NCI-H146 treated with DMSO at 0.1 percent for 48 hours (cell line): Measurements from ENCODE around the gene CBX3.
"Not testable (repeated sequence)": the region's sequence is repeated elsewhere in the genome, so short reads cannot be mapped to it uniquely, and the experiment has no call there.

ENCODE experiments used
- DNase-seq: peaks from one replicate; lab custom pipeline; 2025; ENCODE audit not compliant: unreplicated experiment; lab: John Stamatoyannopoulos, UW

The CBX3 gene

DNA sequence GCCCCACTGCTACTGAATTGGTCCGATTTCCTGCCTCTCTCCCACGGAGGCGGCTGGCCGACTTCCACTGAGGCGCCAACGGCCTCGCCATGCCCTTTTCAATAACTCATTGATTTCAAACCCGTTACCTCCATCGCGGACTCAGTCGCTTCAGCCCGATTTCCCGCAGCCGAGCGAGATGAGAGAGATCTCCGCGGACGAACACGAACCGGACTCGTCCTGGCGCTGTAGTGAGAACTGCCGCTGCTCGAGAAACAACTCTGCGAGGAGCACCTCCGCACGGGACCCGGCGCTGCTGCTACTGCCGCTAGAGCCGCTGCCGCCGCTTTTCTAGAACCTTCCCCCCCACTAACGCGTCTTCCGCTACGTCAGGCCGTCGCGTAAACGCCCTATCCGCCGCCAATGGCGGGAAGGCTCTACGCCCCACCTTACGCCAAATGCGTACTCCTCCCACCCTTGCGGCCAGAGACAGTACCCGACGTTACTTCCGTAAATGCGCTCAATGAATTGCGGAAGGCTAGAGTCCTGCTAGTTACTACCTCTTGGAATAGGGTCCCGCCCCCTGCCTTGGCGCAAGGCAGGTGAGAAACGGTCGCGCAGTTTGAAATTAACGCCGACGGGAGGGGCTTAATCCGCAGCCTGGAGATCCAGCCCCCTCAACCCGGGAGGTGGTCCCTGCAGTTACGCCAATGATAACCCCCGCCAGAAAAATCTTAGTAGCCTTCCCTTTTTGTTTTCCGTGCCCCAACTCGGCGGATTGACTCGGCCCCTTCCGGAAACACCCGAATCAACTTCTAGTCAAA, 900 bp upstream of the CBX3 start, which contains the start of gene HNRNPA2B1:
Gene HNRNPA2B1, minus strand, starts transcription at position 303 of the 803 bp plus-strand sequence. Its CDS starts 169 bp downstream, at position 134.
- DNase-seq = peak; percentile 96

GRCh38 chr7:26202019-26202990, 760 bp downstream of the CBX3 start:
- peak; percentile 31 for DNase-seq

- DNase-seq = no peak
Measured at GRCh38 chr7:26203016-26203415, 1.5 kb downstream of the CBX3 start.

- DNase-seq = no peak
Measured at GRCh38 chr7:26208040-26208439, 6.5 kb downstream of the CBX3 start.

- no peak for DNase-seq
Measured at GRCh38 chr7:26212921-26213718, 11.6 kb downstream of the CBX3 start.

DNA sequence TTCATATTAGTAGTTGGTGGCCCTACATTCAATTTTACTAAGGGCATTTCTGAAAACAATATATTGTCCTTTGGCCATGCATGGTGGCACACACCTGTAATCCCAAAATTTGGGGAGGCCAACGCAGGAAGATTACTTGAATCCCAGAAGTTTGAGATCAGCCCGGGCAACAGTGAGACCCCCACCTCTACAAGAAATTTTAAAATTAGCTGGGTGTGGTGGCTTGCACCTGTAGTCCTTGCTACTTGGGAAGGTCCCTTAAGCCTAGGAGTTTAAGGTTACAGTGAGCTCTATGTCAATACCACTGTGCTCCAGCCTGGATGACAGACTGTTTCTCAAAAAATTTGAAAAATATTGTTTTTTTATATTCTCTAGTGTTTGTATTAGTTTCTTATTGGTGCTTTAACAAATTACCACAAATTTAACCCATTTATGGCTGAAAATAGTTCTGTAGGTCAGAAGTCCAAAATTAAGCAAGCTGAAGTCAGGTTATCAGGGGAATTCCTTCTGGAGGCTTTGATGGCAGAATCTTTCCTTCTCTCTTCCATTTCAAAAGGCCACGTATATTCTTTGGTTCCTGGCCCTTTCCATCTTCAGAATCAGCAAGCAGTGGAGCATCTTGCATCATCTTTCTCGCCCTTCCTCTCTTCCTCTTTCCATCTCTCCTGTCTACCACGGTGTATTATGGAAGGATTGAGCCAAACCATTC, 12.4 kb downstream of the CBX3 start:
- DNase-seq = no peak

- DNase-seq = no peak
Measured at GRCh38 chr7:26216049-26216448, 14.5 kb downstream of the CBX3 start.

GRCh38 chr7:26224359-26224758, 22.8 kb downstream of the CBX3 start:
- DNase-seq = no peak

- DNase-seq = no peak
Measured at GRCh38 chr7:26227987-26228386, 26.4 kb downstream of the CBX3 start.

DNA sequence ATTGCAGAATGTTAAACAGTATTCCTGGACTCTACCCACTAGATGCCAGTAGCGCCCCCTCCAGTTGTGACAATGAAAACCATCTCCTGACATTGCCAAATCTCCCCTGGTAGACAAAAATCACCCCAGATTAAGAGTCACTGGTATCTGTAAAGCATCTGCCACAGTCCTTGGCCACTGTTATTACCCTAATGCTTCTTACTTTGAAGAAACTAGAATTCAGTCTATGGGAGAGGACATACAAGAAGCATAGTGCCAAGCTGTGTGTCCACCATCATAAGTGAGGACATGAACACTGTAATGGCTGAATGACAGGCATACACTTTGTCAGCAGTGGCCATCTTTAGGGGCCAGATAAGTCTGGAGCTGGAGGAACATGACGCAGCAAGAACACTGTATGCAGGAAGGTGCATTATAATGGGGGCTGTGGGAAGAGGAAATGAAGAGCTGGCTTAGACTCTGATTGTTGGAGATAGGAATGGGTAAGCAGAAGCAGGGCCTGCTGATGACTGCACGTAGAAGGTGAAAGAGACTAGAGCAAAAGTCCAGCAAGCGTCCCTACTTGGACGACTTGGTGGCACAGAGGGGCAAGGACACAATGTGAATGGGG, 32.5 kb downstream of the CBX3 start:
- no peak for DNase-seq

DNA sequence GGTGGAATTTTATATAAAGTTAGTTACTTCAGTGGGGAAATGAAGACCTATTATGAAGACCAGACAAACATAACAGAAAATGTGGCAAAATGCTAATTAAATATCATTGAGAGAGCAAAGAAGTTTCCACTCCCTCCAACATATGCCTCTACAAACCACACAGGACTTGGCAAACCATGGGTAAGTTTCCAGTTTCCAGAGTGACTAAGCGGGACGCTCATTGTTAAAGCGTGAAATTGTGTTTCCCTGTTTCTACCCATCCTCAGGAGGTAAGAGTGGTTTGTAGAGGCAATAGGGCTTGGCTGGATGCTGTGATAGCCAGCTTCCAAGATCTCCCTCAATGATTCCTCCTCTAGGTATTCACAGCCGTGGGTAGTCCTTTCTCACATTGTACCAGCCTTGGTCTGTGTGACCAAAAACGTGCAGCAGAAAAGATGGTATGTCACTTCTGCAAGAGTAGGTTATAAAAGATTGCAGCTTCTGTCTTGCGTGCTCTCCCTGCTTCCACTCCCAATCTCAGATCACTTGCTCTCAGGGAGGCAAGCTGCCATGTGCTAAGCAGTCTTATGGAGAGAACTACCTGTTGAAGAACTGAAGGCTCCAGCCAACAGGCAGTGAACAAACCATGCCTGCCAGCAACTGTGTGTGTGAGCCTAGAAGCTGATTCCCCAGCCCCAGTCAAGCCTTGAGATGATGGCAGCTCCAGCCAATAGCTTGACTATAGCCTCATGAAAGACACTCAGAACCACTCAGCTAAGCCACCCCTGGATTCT, 35.7 kb downstream of the CBX3 start:
- DNase-seq = no peak

DNA sequence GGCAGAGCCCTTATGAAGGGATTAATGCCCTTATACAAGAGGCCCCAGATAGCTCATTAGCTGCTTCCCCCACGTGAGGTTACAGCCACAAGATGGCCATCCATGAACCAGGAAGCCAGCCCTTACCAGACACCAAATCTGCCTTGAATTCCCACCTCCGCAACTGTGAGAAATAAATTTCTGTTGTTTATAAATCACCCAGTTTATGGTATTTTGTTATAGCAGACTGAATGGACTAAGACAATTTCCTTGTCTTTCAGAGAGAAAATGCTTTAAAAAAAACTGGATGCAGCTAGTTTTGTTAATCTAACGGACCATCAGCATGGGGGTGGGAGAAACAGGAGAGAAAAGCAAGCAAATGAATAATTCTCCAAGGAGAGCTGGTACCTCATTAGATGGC, 36.5 kb downstream of the CBX3 start:
- no peak for DNase-seq

DNA sequence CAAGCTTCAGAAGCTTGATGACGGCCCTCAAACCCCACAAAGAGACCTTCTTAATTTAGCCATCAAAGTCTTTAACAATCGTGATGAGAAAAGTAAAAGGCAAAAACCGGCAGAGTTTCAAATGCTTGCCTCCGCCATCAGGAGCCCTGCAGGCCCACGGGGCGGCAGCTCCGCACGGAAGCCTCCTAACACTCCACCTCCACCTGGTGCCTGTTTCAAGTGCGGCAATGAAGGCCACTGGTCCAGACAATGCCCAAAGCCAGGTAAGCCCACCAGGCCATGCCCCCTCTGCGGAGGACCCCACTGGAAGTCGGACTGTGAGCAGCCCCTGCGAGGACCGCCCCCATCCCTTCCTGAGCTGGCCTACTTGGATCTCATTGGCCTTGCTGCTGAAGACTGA, 43.6 kb downstream of the CBX3 start:
- no peak for DNase-seq

- DNase-seq = no peak
Measured at GRCh38 chr7:26250239-26250638, 48.7 kb downstream of the CBX3 start.

GRCh38 chr7:26261866-26262265, 60.3 kb downstream of the CBX3 start:
- DNase-seq = not testable (repeated sequence)
